ENCODE results near the gene NANOGP8.

The NANOGP8 gene

GRCh38 chr15:35123743-35124142 lies 38.6 kb upstream of the NANOGP8 start:
- Mint-ChIP-seq H3K4me3 (no peak overlapping the region), H3K4me1 (no peaks in the 10 kb centered on the region), H3K27me3 (ENCODE audit: low read depth, poor library complexity) (no peaks in the 10 kb centered on the region), H3K9me3 (peaks cover 8% of the 10 kb centered on the region), H3K27ac (no peak overlapping the region), H3K36me3 (ENCODE audit: low read depth) (peaks cover 4% of the 10 kb centered on the region)
- TF ChIP-seq, protein P1, sequence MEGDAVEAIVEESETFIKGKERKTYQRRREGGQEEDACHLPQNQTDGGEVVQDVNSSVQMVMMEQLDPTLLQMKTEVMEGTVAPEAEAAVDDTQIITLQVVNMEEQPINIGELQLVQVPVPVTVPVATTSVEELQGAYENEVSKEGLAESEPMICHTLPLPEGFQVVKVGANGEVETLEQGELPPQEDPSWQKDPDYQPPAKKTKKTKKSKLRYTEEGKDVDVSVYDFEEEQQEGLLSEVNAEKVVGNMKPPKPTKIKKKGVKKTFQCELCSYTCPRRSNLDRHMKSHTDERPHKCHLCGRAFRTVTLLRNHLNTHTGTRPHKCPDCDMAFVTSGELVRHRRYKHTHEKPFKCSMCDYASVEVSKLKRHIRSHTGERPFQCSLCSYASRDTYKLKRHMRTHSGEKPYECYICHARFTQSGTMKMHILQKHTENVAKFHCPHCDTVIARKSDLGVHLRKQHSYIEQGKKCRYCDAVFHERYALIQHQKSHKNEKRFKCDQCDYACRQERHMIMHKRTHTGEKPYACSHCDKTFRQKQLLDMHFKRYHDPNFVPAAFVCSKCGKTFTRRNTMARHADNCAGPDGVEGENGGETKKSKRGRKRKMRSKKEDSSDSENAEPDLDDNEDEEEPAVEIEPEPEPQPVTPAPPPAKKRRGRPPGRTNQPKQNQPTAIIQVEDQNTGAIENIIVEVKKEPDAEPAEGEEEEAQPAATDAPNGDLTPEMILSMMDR (IDR thresholded peaks at IDR 0.05), result no peak
- DNase-seq, result no peak

GRCh38 chr15:35121611-35122359 lies 36.7 kb upstream of the NANOGP8 start:
- no peaks in the 10 kb centered on the region for H3K4me1 Mint-ChIP-seq
- no peaks in the 10 kb centered on the region for H3K27me3 Mint-ChIP-seq (ENCODE audit: low read depth, poor library complexity)
- no peak overlapping the region for H3K4me3 Mint-ChIP-seq
- TF ChIP-seq, protein P1 (IDR thresholded peaks at IDR 0.05), result no peak
- H3K9me3 Mint-ChIP-seq, result peaks cover 8% of the 10 kb centered on the region
- no peak overlapping the region for H3K27ac Mint-ChIP-seq
- peaks cover 4% of the 10 kb centered on the region for H3K36me3 Mint-ChIP-seq (ENCODE audit: low read depth)
- DNase-seq, result no peak

GRCh38 chr15:35120173-35120572 lies 35.1 kb upstream of the NANOGP8 start:
- H3K4me1 Mint-ChIP-seq, result peaks cover 1% of the 10 kb centered on the region

GRCh38 chr15:35118960-35119359 lies 33.9 kb upstream of the NANOGP8 start:
- no peak for DNase-seq
- Mint-ChIP-seq H3K27ac (no peak overlapping the region), H3K27me3 (ENCODE audit: low read depth, poor library complexity) (no peaks in the 10 kb centered on the region), H3K9me3 (peaks cover 8% of the 10 kb centered on the region), H3K4me1 (peaks cover 7% of the 10 kb centered on the region), H3K4me3 (no peak overlapping the region), H3K36me3 (ENCODE audit: low read depth) (peaks cover 4% of the 10 kb centered on the region)
- TF ChIP-seq, protein P1 (IDR thresholded peaks at IDR 0.05), result no peak

More at GRCh38 chr15:35120173-35120572, 35.1 kb upstream of the NANOGP8 start:
- Mint-ChIP-seq H3K27me3 (ENCODE audit: low read depth, poor library complexity) (no peaks in the 10 kb centered on the region), H3K4me3 (no peak overlapping the region), H3K9me3 (peaks cover 8% of the 10 kb centered on the region), H3K27ac (no peak overlapping the region), H3K36me3 (ENCODE audit: low read depth) (peaks cover 4% of the 10 kb centered on the region)
- no peak for DNase-seq
- TF ChIP-seq, protein P1 (IDR thresholded peaks at IDR 0.05), result no peak

DNA sequence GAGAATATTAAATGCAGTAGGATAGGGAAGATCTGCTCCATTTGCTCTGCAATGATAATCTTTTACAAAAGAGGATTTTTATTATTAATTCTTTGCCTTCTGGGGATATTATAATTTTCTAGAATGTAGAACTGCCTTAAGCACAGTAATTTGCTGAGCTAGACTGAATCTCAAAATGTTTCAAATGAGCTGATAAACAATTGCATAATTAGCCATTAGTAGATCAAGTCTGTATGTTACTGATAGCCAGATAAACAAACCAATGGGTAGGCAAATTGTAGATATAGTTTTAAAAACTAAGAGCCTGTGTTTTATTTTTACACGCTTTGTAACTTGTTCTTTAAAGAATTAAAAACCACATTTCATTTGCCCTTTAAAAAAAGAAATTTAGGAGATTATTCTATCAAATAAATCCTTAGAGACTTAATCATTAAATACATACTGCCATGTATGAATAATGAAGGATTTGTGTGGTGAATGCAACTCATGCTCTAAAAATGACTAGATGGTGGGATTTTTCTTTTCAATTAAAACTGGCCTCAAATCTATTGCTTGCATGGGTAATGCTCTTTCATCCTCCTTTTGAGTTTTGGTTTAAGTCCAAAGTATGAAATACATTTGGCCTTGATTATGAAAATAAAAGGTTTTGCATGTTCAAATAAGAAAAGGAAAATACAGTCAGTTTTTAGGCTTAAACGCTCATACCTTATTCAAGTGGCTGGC lies 32.6 kb upstream of the NANOGP8 start:
- no peak overlapping the region for H3K4me3 Mint-ChIP-seq
- H3K27me3 Mint-ChIP-seq (ENCODE audit: low read depth, poor library complexity), result no peaks in the 10 kb centered on the region
- H3K36me3 Mint-ChIP-seq (ENCODE audit: low read depth), result peaks cover 4% of the 10 kb centered on the region
- TF ChIP-seq, protein P1 (IDR thresholded peaks at IDR 0.05), result no peak
- no peak overlapping the region for H3K27ac Mint-ChIP-seq
- DNase-seq, result no peak
- peaks cover 7% of the 10 kb centered on the region for H3K4me1 Mint-ChIP-seq
- peaks cover 4% of the 10 kb centered on the region for H3K9me3 Mint-ChIP-seq

All from nephron progenitor cell (in vitro differentiated cells).